PFSK-1 (cell line): ENCODE measurements around the gene RPRD1B.

Source experiments
- FOXP2 ChIP-seq: optimal IDR thresholded peaks from 2 replicates; pipeline ENCODE3; 2011; ENCODE audit warnings: borderline replicate concordance, control low read depth, inconsistent platforms; ENCODE audit not compliant: insufficient read depth; ENCODE audit errors: extremely low read length, extremely low read depth
- POLR2AphosphoS5 ChIP-seq: IDR thresholded peaks from 2 replicates; pipeline ENCODE4 v1.6.1; 2012; ENCODE audit warnings: low read depth, mild to moderate bottlenecking, control low read depth, low read length, moderate library complexity
- SIN3A ChIP-seq: IDR thresholded peaks from 2 replicates; pipeline ENCODE4 v1.6.1; 2012; ENCODE audit warnings: mild to moderate bottlenecking, low read length, moderate library complexity, borderline replicate concordance; ENCODE audit not compliant: insufficient read depth
- TAF1 ChIP-seq: IDR thresholded peaks from 2 replicates; pipeline ENCODE4 v1.6.1; 2012; ENCODE audit warnings: low read length, control low read depth, borderline replicate concordance; ENCODE audit not compliant: insufficient read depth
- TF ChIP-seq, protein P1 (sequence below), 2 experiments: IDR thresholded peaks; 2 replicates each; pipeline versions ENCODE4 v1.6.1 to v1.8.0; 2011 to 2012; ENCODE audit warnings: low read depth in 2 of 2, low read length in 2 of 2, control low read depth in 1 of 2, inconsistent platforms in 1 of 2, mild to moderate bottlenecking in 1 of 2, moderate library complexity in 1 of 2; ENCODE audit not compliant: insufficient read depth in 1 of 2

RPRD1B gene

GRCh38 chr20:38005903-38006302, 27.6 kb upstream of the RPRD1B start:
- TF ChIP-seq POLR2AphosphoS5 (no peak), FOXP2 (no peak), SIN3A (no peak), TAF1 (no peak)
- TF ChIP-seq, protein P1, sequence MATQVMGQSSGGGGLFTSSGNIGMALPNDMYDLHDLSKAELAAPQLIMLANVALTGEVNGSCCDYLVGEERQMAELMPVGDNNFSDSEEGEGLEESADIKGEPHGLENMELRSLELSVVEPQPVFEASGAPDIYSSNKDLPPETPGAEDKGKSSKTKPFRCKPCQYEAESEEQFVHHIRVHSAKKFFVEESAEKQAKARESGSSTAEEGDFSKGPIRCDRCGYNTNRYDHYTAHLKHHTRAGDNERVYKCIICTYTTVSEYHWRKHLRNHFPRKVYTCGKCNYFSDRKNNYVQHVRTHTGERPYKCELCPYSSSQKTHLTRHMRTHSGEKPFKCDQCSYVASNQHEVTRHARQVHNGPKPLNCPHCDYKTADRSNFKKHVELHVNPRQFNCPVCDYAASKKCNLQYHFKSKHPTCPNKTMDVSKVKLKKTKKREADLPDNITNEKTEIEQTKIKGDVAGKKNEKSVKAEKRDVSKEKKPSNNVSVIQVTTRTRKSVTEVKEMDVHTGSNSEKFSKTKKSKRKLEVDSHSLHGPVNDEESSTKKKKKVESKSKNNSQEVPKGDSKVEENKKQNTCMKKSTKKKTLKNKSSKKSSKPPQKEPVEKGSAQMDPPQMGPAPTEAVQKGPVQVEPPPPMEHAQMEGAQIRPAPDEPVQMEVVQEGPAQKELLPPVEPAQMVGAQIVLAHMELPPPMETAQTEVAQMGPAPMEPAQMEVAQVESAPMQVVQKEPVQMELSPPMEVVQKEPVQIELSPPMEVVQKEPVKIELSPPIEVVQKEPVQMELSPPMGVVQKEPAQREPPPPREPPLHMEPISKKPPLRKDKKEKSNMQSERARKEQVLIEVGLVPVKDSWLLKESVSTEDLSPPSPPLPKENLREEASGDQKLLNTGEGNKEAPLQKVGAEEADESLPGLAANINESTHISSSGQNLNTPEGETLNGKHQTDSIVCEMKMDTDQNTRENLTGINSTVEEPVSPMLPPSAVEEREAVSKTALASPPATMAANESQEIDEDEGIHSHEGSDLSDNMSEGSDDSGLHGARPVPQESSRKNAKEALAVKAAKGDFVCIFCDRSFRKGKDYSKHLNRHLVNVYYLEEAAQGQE (IDR thresholded peaks at IDR 0.05; ENCODE audit: insufficient read depth in 1 of 2, low read depth in 2 of 2, low read length in 2 of 2), result no peak

DNA sequence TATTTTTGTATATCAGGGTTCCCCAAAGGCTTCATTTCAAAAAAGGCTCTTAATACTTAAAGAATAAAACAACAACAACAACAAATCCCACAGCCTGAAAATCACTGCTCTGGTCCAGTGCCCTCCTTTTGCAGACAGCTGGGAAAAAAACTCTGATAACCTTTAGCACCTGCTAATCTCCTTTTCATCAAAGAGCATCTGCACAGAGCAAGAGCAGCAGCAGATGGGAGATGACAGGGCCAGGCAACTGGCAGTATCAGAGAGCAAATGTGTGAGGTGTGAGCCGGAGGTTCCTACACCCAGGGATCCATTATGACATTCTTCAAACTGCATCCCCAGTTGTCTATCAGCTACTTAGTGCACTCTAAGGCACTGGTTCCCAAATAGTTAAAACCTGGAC, 26.0 kb upstream of the RPRD1B start:
- TF ChIP-seq, protein P1 (IDR thresholded peaks at IDR 0.05; ENCODE audit: insufficient read depth in 1 of 2, low read depth in 2 of 2, low read length in 2 of 2), result no peak
- TF ChIP-seq TAF1, result no peak
- no peak for TF ChIP-seq POLR2AphosphoS5
- no peak for TF ChIP-seq FOXP2
- TF ChIP-seq SIN3A, result no peak

- TF ChIP-seq TAF1, result no peak
- TF ChIP-seq FOXP2, result no peak
- TF ChIP-seq, protein P1 (IDR thresholded peaks at IDR 0.05; ENCODE audit: insufficient read depth in 1 of 2, low read depth in 2 of 2, low read length in 2 of 2), result no peak
- TF ChIP-seq POLR2AphosphoS5, result no peak
- TF ChIP-seq SIN3A, result no peak
Measured at GRCh38 chr20:38008233-38008944, 25.2 kb upstream of the RPRD1B start.

DNA sequence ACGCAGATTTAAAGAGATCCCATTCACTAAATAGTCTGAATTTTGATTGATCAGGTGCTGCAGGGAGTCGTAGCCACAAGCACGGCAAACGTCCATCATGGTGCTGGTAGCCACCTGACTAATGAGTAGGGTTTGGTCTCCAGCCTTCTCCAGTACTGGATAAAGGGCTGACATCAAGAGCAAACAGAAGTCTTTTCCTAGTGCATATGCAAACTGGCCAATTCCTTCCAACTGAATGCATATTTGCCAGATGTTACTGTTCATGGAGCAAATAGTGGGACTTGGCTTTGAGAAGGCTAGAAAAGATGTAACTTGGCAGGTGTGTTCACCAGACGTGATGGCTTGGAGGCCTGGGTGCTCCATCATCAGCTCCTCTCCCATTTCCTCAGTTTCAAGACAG, 21.9 kb upstream of the RPRD1B start:
- no peak for TF ChIP-seq FOXP2
- no peak for TF ChIP-seq POLR2AphosphoS5
- TF ChIP-seq TAF1, result no peak

DNA sequence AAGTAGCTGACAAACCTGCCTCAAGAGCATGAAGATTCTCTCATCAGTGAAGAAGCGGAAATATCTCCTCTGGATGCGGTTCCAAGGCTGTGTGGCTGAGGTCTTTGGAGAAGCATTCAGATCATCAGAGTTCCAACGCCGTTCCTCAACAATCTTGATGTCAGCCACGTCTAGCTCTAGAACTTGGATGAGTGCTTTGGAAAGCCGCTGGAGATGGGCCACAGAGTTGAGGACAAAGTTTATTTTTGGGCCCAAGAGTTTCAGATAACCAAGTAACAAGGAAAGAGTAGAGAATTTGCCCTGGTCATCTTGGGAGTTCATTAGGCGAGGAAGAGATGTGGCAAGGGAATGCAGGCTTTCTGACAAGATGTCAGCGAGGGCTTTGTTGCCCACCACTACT, 21.2 kb upstream of the RPRD1B start:
- TF ChIP-seq SIN3A, result no peak
- TF ChIP-seq TAF1, result no peak
- no peak for TF ChIP-seq FOXP2
- TF ChIP-seq, protein P1 (IDR thresholded peaks at IDR 0.05; ENCODE audit: insufficient read depth in 1 of 2, low read depth in 2 of 2, low read length in 2 of 2), result no peak
- no peak for TF ChIP-seq POLR2AphosphoS5
